ENCODE data around the gene VIPR2.

The VIPR2 gene

DNA sequence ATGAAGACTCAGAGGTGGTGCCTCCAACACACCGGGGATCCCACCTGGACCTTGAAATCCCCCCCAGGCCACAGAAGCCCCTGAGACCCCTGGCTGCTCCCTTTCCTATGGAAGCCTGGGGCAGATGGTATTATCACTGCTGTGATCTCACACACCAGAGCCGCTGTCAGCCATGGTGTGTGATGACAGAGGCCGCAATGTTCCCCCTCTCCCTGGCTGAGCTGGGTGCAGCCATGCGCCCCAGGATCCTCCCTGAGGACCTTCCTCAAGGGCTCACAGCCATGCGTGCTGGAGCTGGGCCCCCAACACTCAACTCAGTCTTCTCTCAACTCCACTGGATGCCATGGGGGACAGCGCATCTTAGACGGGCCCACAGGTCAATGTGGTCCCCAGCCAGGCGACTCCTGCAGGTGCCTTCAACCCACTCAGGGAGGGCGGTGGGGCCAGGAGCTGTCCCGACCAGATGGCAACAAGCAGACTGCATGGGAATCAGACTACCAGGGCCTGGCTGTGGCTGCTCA is 44.9 kb downstream of the VIPR2 start:
- no peak overlapping the region for H3K4me3 ChIP-seq (replicated peaks; ENCODE audit: low read depth, low read length)
- TF ChIP-seq, protein P1, sequence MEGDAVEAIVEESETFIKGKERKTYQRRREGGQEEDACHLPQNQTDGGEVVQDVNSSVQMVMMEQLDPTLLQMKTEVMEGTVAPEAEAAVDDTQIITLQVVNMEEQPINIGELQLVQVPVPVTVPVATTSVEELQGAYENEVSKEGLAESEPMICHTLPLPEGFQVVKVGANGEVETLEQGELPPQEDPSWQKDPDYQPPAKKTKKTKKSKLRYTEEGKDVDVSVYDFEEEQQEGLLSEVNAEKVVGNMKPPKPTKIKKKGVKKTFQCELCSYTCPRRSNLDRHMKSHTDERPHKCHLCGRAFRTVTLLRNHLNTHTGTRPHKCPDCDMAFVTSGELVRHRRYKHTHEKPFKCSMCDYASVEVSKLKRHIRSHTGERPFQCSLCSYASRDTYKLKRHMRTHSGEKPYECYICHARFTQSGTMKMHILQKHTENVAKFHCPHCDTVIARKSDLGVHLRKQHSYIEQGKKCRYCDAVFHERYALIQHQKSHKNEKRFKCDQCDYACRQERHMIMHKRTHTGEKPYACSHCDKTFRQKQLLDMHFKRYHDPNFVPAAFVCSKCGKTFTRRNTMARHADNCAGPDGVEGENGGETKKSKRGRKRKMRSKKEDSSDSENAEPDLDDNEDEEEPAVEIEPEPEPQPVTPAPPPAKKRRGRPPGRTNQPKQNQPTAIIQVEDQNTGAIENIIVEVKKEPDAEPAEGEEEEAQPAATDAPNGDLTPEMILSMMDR (IDR thresholded peaks at IDR 0.05; ENCODE audit: low read length, missing control alignments), result no peak
- no peak for DNase-seq (ENCODE audit: low read depth)

DNA sequence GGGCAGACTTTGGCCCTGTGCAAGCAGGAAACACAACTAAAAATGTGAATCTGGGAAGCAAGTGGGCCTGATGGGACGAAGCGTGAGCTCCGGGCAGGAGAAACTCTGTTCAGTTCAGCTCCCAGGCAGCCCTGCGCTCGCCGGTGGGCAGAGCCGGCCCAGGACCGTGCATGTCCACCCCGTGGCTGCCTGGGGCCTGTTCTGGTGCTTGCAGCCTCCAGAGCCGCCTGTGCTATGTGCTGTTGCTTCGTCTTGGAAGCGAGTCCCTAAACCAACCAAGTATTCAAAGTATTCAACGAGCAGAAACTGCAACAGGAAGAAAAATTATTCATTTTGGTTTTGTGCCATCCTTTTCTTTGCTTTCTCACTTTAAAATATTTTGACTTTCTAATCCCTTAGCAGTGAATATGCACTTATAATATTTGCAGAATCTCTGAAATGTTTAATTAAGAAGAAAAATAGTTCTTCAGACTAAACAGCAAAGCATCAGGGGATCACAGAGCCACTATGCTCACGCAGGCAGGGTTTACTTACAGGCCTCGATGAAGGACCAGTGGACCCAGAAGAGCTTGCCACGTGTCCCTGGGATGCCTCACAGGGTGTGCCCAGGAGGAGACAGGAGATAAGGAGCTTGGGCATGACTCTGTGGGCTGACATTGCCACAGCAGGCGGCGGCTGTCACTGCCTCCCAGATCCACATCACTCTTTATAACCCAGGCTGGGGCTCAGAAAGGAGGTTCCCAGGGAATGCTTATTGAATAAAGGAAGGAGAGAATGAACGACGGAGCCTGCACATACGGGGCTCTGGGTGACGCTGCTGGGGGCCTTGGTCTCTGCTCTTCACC is 45.6 kb downstream of the VIPR2 start:
- DNase-seq (ENCODE audit: low read depth), result no peak
- H3K4me3 ChIP-seq (replicated peaks; ENCODE audit: low read depth, low read length), result no peak overlapping the region
- TF ChIP-seq, protein P1 (IDR thresholded peaks at IDR 0.05; ENCODE audit: low read length, missing control alignments), result no peak

DNA sequence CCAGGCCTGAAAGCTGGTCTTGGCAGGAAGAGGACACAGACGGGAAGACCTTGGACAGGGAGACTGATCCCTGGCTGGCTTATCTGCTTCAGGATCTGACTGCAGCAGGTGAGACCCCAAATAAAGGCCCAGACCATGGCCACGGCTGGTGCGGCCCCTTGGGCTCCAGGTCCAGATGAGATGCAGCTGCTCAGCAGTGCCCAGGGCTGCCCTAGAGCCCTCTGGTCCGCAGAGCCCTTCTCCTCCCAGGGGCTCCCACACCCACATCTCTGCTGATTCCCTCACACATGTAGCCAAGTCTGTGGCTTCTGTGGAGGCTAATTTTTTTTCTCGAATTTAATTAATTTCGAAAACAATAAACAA is 46.3 kb downstream of the VIPR2 start:
- TF ChIP-seq, protein P1 (IDR thresholded peaks at IDR 0.05; ENCODE audit: low read length, missing control alignments), result no peak
- no peak for DNase-seq (ENCODE audit: low read depth)
- no peak overlapping the region for H3K4me3 ChIP-seq (replicated peaks; ENCODE audit: low read depth, low read length)

DNA sequence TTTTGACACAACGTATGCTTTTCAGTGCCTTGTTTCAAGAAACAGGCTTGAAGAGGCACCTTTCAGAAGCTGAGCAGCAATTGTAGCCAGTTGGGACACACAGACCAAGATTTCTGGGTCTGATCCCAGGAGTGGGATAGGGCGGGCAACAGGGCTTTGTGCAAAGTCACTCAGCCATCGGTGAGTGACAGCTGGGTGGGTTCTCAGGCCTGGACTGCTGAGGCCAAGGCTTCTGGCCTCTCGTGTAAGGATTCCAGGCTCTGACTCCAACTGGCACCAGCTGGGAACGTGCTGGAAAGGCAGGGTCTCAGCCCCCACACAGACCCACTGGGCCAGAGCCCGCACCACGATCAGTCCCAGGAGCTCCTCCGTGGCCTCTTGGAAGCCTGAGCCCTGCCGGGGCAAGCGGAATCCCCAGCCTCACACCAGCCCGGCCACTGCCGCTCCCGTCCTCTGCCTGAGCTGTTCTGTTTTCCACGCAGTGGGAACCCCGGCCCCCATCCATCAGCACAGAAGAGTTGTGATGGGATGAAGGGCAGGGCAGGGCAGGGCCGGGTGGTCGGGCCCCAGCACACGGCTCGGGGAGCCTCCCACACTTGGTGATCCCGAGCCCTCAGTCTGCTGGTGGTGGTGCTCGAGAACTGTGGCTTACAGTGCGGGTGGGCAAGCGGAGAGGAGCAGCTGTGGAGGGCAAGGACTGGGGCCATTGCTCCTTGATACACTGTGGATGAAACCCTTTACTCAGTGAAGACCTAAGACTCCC is 46.8 kb downstream of the VIPR2 start:
- TF ChIP-seq, protein P1 (IDR thresholded peaks at IDR 0.05; ENCODE audit: low read length, missing control alignments), result no peak
- no peak for DNase-seq (ENCODE audit: low read depth)
- no peak overlapping the region for H3K4me3 ChIP-seq (replicated peaks; ENCODE audit: low read depth, low read length)

DNA sequence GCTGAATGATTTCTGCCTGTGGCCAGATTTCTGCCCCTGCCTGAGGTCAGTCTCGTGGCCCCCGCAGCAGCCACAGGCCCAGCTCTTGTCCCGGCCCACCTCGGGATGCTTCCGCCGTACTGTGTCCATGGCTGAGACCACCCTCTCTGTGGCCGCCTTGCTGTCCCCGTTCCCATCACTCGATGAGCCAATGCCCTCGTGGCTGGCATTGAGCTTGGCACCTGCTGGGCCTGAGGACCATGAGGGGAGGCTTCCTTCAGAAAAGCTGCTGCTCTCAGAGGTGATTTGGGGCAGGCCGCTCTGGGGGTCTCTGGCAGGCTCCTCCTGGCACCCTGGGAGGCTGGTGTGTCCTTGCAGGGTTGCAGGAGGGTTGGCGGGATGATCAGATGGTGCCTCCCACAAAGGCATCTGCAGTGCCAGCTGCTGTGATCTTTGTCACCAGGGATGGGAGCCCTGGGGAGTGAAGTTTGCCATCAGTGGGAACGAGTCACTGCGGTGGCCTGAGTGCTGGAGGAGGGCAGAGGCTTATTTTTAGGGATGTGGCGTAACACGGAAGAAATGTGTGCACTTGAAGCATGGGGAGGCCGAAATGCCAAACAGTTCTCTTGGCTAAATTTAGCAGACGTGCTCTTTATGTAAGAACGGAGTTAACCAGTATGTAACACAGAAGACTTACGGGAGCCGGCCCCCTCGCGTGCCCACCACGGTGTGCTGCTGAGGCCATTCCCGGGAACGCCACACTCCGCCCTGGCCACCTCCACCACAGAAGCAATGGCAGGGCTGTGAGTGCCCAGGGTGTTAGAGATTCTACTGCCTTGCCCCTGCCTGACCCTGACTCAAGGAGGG is 47.7 kb downstream of the VIPR2 start:
- TF ChIP-seq, protein P1 (IDR thresholded peaks at IDR 0.05; ENCODE audit: low read length, missing control alignments), result no peak
- H3K4me3 ChIP-seq (replicated peaks; ENCODE audit: low read depth, low read length), result no peak overlapping the region
- DNase-seq (ENCODE audit: low read depth), result no peak

DNA sequence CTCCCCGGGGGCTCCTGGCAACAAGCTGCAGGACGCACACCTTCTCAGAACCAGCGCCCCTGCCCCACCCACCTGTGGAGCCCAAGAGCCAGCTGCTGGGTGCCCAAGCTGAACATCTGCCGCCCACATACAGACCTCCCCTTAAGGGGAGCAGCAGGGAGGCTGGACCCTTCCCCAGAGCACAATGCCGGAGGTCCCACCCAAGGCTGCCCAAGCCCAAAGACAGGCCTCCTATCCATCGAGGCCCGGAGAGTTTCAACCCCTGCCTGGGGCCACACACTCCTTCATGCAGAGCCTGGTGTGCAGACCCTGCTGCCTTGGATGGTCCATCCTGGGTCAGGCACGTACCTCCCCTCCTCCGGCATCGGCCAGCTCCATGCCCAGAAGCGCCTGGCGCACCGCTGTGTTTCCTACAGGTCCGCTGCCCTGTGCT is 48.7 kb downstream of the VIPR2 start:
- H3K4me3 ChIP-seq (replicated peaks; ENCODE audit: low read depth, low read length), result no peak overlapping the region
- TF ChIP-seq, protein P1 (IDR thresholded peaks at IDR 0.05; ENCODE audit: low read length, missing control alignments), result no peak
- DNase-seq (ENCODE audit: low read depth), result no peak

Measured in fibroblast of pulmonary artery (primary cell).